Lower lobe of right lung (tissue), 2 donors: ENCODE measurements around the gene SLC25A21. TPM values are rescaled to one million over a fixed set of nuclear protein-coding genes. Genes with fewer than 3 reads are reported as not detected.
"Not testable (repeated sequence)": the region's sequence is repeated elsewhere in the genome, so short reads cannot be mapped to it uniquely, and the experiment has no call there.

Experiments
- ATAC-seq, 2 donors: fragments of 200-7000 bp; cut with Tn5 transposase; one replicate each; pipeline ENCODE4 v1.9.1; 2020 to 2022; ENCODE audit warnings: mild to moderate bottlenecking in 2 of 2, moderate library complexity in 2 of 2
- DNase-seq: peaks from one replicate; pipeline ENCODE4 v3.0.0-alpha.2; 2020
- H3K27ac ChIP-seq: fragments of 200-600 bp; one replicate; pipeline ENCODE4 v1.8.0; 2022
- H3K27me3 ChIP-seq: fragments of 200-600 bp; one replicate; pipeline ENCODE4 v1.8.0; 2022; ENCODE audit warnings: low read depth
- H3K36me3 ChIP-seq: fragments of 200-600 bp; one replicate; pipeline ENCODE4 v1.8.0; 2022; ENCODE audit warnings: mild to moderate bottlenecking
- H3K4me1 ChIP-seq: fragments of 200-600 bp; one replicate; pipeline ENCODE4 v1.8.0; 2022
- H3K4me3 ChIP-seq: fragments of 200-600 bp; one replicate; pipeline ENCODE4 v1.8.0; 2022; ENCODE audit warnings: mild to moderate bottlenecking
- H3K9me3 ChIP-seq: fragments of 200-600 bp; one replicate; pipeline ENCODE4 v1.8.0; 2022
- CTCF ChIP-seq: fragments of 200-600 bp; IDR thresholded peaks from one replicate; pipeline ENCODE4 v1.8.0; 2022; ENCODE audit warnings: antibody characterized with exemption, mild to moderate bottlenecking
- intact Hi-C: fragments of 100-400 bp; cut with DNase I; formaldehyde crosslinking; loops from one replicate; pipeline ENCODE4 v1.11.0; 2022
- total RNA-seq: library from RNA; stranded (reverse); fragmentation: NEBNext Ultra II Directional; extraction: Animal tissue kit (Norgen Biotek cat#: 25700); gene quantifications from one replicate; pipeline ENCODE4 v1.2.1, GENCODE V29; 2021
- donor health status: DM: no; HTN: yes; CAD: no; lungs with severe emphysema.

SLC25A21 gene
- total RNA-seq, 1 donor from 2014 or later, result 0.38 TPM

- no peak overlapping the region for H3K27ac ChIP-seq
- no peaks in the 10 kb centered on the region for H3K9me3 ChIP-seq
- no peak overlapping the region for H3K4me3 ChIP-seq
- DNase-seq, result no peak
- H3K27me3 ChIP-seq, result peaks cover 3% of the 10 kb centered on the region
- no peak for TF ChIP-seq CTCF
- H3K4me1 ChIP-seq, result no peaks in the 10 kb centered on the region
- ATAC-seq, result no peak
- H3K36me3 ChIP-seq, result no peaks in the 10 kb centered on the region
- intact Hi-C loops, result no loop called here
These were observed 464.8 kb downstream of the SLC25A21 start for GRCh38 chr14:36707570-36707969.

- Histone ChIP-seq H3K27me3 (no peaks in the 10 kb centered on the region), H3K4me3 (no peak overlapping the region), H3K27ac (no peak overlapping the region), H3K9me3 (no peaks in the 10 kb centered on the region), H3K36me3 (no peaks in the 10 kb centered on the region), H3K4me1 (no peaks in the 10 kb centered on the region)
- ATAC-seq (no peak), DNase-seq (no peak)
- TF ChIP-seq CTCF, result no peak
- intact Hi-C loops, result no loop called here
These were observed 469.9 kb downstream of the SLC25A21 start for GRCh38 chr14:36702474-36702873.

GRCh38 chr14:36701132-36701531, 471.3 kb downstream of the SLC25A21 start:
- intact Hi-C loops, result no loop called here
- ATAC-seq, result no peak
- H3K36me3 ChIP-seq, result no peaks in the 10 kb centered on the region
- H3K4me3 ChIP-seq, result no peak overlapping the region
- TF ChIP-seq CTCF, result no peak
- H3K4me1 ChIP-seq, result no peaks in the 10 kb centered on the region
- no peak for DNase-seq
- no peaks in the 10 kb centered on the region for H3K27me3 ChIP-seq
- H3K27ac ChIP-seq, result no peak overlapping the region
- H3K9me3 ChIP-seq, result no peaks in the 10 kb centered on the region

- intact Hi-C loops, result no loop called here
- no peaks in the 10 kb centered on the region for H3K27me3 ChIP-seq
- ATAC-seq, result no peak
These were observed 471.8 kb downstream of the SLC25A21 start for GRCh38 chr14:36700651-36701050.

GRCh38 chr14:36699420-36699819, 473.0 kb downstream of the SLC25A21 start:
- intact Hi-C loops, result not testable (repeated sequence)

More at GRCh38 chr14:36700651-36701050, 471.8 kb downstream of the SLC25A21 start:
- no peaks in the 10 kb centered on the region for H3K4me1 ChIP-seq
- no peak for TF ChIP-seq CTCF
- H3K36me3 ChIP-seq, result no peaks in the 10 kb centered on the region
- DNase-seq, result no peak
- H3K4me3 ChIP-seq, result no peak overlapping the region
- no peak overlapping the region for H3K27ac ChIP-seq
- H3K9me3 ChIP-seq, result no peaks in the 10 kb centered on the region

GRCh38 chr14:36690311-36691040, 481.9 kb downstream of the SLC25A21 start:
- Histone ChIP-seq H3K4me1 (no peaks in the 10 kb centered on the region), H3K9me3 (no peaks in the 10 kb centered on the region), H3K27ac (no peak overlapping the region), H3K27me3 (no peaks in the 10 kb centered on the region), H3K36me3 (no peaks in the 10 kb centered on the region), H3K4me3 (no peak overlapping the region)
- ATAC-seq, result no peak
- intact Hi-C loops, result no loop called here
- no peak for TF ChIP-seq CTCF
- no peak for DNase-seq

More at GRCh38 chr14:36699420-36699819, 473.0 kb downstream of the SLC25A21 start:
- not testable (repeated sequence) for DNase-seq, H3K36me3 ChIP-seq, H3K4me3 ChIP-seq, H3K27me3 ChIP-seq, H3K9me3 ChIP-seq, ATAC-seq, H3K4me1 ChIP-seq, H3K27ac ChIP-seq
